ENCODE measurements around the gene GJC1.

Gene GJC1

DNA sequence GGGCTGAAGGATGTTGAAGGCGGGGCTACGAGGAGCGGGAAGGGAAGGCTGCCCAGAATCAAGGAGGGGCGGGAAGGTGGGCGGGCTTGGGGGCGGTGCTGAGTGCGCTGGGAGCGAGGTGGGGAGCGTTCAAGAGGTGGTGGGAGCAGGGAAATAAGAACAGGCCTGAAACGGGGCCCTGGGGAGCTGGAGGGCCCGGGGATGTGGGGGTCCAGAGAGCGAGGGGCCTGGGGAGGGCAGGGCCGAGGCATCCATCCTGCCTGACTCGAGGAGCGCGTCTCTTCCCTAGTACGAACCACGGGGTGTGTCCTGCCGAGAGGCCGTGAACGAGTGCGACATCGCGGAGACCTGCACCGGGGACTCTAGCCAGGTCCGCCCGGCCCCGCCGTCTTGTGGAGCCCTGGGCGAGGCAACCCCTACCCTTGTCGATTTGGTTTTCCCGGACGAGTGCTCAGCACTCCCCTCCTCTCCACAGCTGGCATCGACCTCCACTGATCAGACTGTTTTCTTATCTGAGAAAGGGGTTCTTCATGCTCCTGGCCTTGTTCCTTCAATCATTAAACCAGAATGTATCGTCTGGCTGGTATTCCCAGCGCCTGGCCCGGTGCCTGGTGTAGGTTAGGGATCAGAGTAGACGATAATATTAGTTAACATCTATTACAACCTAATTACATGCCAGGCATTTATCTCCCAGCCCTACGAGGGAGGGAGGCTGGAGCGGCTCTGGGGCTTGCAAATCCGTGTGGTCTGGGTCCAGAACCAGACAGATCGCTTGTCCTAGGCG, 54.1 kb downstream of the GJC1 start:
- no peak for FAIRE-seq

- no peak for FAIRE-seq
These were observed 54.8 kb downstream of the GJC1 start for GRCh38 chr17:44775136-44775837.

GRCh38 chr17:44774271-44775135, 55.6 kb downstream of the GJC1 start:
- FAIRE-seq: no peak

GRCh38 chr17:44773140-44773539, 56.9 kb downstream of the GJC1 start:
- FAIRE-seq: no peak

DNA sequence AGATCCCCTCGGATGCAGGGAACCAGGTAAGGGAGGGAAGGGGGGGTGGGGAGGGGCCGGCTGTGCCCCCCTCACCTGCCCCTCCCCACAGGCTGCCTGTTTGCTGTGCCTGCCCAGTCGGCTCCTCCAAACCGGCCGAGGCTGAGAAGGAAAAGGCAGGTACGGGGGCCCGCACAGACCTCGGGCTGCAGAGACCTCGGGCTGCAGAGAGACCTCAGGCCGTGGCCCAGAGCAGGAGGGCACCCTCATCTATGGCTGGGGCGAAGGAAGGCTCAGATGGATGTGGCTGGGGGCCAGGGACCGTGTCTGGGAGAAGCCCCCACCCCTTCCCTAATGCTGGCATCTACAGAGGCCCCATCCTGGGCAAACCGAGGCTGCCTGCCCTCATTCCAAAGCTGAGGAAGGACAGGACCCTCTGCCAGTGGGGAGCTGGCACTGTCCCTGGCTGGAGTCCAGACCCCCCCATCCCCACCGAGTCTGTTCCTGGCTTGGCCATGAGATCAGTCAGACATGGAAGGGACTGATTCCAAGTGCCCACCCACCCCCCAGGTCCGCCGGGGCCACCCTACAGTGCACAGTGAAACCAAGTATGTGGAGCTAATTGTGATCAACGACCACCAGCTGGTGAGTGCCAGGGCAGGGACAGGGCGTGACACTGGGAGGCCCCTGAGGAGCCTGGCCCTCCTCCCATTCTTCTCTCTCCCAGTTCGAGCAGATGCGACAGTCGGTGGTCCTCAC, 57.6 kb downstream of the GJC1 start:
- FAIRE-seq: no peak

GRCh38 chr17:44770166-44770925, 59.7 kb downstream of the GJC1 start:
- FAIRE-seq: no peak

- no peak for FAIRE-seq
These were observed 60.4 kb downstream of the GJC1 start for GRCh38 chr17:44769647-44770084.

- FAIRE-seq: no peak
These were observed 60.9 kb downstream of the GJC1 start for GRCh38 chr17:44769230-44769629.

DNA sequence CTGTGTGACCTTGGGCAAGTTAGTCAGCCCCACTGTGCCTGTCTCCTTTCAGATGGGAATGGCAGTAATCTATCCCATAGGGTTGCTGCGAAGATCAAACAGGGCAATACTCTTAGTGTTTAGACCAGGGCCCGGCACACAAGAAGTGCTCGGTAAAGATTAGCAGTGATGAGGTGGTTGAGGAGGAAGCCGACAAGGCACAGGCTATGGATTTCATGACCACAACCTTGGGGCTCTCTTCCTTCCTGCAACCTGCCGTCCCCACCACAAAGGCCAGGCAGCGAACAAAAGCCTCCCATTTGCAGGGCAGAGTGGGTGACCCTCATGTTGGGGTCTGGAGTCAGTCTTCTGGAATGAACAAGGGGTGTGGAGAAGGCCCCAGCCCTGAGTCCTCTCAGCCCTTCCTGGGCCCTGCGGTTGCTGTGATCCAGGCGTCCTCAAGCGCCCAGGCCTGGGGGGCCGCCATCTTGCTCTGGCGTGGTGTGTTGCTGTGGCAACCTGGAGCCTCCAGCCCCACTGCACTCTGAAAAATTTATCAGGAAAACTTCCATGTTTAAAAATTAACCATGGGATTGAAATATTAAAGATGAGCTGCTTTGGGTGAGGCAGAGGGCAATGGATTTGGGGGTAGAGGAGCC, 61.5 kb downstream of the GJC1 start:
- FAIRE-seq: no peak

DNA sequence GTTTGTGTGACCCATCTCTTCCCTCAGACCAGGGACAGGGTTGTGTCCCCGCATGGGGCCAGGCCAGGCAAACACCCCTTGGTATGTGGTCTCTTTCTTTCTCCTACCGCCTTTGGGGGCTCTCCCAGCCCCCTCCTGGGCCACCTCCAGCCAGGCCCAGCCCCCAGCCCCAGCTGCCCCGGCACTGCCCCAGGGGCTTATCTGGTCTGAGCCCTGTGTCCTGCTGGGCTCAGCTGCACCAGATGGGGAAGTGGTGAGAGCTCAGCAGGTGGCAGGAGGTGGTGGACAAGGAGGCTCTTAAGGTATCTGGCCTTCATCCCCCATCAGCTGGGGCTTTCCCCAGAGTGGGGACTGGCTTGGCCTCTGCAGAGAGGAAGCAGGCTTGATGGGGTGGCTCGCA, 62.6 kb downstream of the GJC1 start:
- FAIRE-seq: no peak

GRCh38 chr17:44766409-44767038, 63.6 kb downstream of the GJC1 start:
- no peak for FAIRE-seq

- no peak for FAIRE-seq
These were observed 64.1 kb downstream of the GJC1 start for GRCh38 chr17:44765965-44766364.

DNA sequence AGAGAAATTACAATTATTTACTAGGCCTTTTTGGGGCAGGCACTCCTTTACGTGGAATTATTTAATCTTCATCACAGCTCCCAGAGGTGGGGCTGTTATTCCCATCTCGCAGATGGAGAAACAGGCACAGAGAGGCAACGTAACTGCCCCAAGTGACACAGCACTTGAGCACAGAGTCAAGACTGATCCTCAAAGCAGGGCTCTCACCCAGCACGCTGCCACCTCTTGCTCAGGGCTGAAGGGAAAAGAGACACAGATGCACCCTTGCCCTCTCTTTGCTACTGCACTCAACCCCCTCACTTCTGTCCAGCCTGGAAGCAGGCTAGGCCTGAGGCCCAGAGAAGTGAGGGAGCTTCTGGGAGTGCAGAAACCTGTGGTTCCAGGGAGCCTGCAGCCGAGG, 66.9 kb downstream of the GJC1 start:
- FAIRE-seq: no peak

DNA sequence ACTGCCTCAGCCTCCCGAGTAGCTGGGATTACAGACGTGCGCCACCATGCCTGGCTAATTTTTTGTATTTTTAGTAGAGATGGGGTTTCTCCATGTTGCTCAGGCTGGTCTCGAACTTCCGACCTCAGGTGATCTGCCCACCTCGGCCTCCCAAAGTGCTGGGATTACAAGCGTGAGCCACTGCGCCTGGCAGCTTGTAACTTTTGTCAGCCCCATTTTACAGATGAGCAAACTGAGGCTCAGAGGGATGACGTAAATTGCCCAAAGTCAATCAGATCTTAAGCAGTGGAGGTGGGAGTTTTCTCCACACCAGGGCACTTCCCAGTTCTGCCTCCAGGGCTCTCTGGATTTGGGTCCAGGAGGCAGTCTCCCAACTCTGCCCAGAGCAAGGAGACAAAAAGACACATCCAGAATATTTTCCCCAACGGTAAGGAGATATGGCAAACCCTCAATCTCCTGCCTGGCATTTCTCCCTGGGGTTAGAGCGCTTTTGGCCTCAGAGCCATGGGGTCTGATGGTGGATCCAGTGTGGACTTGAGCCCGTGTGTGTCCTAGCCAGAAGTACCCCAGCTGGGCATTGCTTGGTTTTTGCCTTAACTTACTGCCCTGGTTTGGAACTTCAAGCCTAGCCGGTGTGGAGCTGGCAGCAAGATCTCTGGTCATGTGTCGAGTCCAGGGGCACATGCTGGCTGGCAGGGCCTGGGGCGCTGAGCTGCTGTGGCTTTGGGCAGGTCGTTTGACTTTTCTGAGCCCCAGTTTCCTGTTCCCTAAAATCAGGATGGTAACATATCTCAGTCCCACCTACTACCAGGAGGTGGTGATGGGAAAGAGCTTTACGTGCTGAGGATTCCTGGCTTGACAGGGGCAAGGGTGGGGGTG, 67.9 kb downstream of the GJC1 start:
- FAIRE-seq: no peak

- no peak for FAIRE-seq
These were observed 69.4 kb downstream of the GJC1 start for GRCh38 chr17:44760474-44761308.

DNA sequence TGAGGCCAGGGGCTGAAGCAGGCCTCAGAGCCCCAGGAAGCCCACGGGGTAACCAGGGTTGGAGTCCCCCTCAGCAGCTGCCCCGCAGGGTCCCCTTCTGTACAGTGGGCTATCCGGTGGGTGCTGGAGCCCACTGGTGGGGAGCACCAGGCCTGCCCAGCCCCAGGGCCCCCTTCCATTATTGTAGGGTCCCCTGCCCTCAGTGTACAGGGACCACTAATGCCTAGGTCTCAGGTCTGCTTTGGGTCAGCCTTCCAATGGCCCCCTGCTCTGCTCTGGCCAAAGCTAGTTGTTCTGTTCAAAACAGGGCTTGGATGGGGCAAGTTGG, 70.2 kb downstream of the GJC1 start:
- no peak for FAIRE-seq

DNA sequence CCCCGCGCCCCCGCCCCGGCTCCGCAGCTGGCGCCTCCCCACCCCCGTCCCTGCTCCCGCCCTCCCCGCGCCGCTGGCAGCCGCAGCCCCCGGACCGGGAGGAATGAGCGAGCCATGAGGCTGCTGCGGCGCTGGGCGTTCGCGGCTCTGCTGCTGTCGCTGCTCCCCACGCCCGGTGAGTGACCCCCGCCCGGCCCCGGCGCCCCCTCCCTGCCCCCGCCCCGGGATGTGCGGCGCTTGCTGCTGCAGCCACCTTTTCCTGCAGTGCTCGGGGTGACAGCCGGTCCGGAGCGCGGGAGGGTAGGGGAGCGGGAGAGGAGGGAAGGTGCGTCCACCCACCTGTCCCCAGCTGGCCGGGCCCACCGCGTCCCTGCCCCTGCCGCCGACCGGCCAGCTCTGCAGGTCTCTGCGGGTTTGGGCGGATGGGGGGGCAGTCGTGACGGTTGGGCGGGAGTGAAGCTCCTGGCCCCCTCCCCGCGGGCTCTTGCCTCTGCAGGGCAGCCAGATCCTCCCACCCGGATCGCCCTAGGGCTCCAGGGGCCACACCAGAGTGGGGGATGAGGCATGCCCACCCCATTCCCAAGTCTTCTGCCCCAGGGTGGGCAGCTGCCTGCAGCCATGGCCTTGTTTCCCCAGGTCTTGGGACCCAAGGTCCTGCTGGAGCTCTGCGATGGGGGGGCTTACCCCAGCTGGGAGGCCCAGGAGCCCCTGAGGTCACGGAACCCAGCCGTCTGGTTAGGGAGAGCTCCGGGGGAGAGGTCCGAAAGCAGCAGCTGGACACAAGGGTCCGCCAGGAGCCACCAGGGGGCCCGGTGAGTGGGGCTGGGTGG, 70.8 kb downstream of the GJC1 start:
- no peak for FAIRE-seq

DNA sequence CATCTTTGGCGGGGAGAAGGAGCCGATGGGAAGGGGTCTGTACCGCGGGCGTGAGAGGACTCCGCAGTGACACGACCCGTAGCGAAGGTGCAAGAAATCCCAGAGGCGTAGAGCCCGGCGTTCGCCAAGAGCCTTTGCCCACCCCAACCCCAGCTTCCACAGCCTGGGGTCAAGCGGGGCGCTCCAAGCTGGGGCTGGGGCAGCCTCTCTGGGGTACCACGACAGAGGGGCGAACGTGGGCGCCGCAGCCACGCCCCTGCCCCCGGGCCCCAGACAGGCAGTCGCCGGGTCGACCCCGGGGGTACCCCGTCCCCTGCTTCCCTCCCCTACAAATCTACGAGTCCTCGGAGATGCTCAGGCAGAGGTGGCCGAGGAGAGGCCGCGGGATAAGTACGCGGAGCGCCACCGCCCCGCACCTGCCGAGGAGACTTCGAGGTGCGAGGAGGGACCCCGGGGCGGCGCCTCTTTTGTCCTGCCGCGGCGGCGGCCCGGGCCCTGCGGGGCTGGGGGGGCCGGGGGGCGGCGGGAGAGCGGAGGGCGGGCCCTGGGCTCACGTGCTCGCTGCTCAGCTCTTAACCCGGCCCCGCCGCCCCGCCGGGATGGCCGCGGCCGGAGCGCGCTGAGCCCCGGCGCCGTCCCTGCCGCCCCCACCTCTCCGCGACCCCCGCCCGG, 71.5 kb downstream of the GJC1 start, which contains the start of gene ADAM11:
Gene ADAM11 (plus strand): TSS at position 575 of the 672 bp plus-strand sequence. CDS start 212 bp downstream, outside the sequence.
- no peak for FAIRE-seq

Measured in islet of Langerhans (tissue), 1 donor.